ENCODE results near the gene C14orf180. TPM values are rescaled to one million over a fixed set of nuclear protein-coding genes. Genes with fewer than 3 reads are reported as not detected.

The C14orf180 gene
- total RNA-seq, 1 donor from 2014 or later: 1.7 TPM

DNA sequence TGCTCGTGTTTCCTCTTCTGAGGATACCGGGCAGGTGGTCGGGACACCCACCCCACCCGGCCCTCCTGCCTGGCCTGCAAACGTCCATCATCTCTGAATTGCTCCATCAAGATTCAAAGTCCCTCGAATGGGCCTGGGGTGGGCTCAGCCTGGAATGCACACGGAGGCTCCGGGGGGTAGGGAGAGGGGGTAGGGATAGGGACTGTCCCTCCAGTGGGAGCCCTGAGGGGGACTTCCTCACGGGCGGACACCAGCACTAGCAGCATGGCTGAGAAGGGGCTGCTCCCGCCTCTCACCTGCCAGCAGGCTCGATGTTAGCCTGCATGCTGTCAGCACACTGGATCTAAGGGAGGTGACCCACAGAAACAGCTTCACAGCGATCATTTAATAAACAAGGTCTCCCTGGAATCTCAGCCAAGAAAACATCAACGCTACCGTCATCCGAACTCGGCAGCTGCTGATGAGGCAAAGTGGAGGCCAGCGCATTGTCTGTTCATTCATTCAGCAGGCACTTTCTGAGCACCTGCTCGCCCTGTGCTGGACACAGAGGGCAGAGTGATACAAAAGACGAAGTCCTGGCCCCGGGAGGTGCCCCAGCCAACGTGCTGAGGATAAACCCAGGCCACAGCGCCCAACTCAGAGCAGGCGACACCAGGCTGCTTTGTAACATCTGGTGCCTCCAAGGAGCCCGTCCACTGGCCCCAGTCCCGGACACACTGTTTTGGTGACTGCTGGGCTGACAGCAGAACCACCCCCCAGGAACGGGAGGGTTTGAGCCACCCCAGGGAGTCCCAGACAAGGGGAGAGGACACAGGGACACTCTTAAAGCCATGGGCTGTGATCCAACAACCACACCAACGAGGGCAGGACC is 18.7 kb downstream of the C14orf180 start:
- no peaks in the 10 kb centered on the region for H3K27me3 ChIP-seq
- H3K4me1 ChIP-seq: peaks cover 3% of the 10 kb centered on the region
- H3K9me3 ChIP-seq: no peaks in the 10 kb centered on the region
- no peak overlapping the region for H3K4me3 ChIP-seq
- H3K36me3 ChIP-seq: no peaks in the 10 kb centered on the region
- DNase-seq (ENCODE audit: extremely low spot score in 2 of 2): no peak
- TF ChIP-seq, protein P1, sequence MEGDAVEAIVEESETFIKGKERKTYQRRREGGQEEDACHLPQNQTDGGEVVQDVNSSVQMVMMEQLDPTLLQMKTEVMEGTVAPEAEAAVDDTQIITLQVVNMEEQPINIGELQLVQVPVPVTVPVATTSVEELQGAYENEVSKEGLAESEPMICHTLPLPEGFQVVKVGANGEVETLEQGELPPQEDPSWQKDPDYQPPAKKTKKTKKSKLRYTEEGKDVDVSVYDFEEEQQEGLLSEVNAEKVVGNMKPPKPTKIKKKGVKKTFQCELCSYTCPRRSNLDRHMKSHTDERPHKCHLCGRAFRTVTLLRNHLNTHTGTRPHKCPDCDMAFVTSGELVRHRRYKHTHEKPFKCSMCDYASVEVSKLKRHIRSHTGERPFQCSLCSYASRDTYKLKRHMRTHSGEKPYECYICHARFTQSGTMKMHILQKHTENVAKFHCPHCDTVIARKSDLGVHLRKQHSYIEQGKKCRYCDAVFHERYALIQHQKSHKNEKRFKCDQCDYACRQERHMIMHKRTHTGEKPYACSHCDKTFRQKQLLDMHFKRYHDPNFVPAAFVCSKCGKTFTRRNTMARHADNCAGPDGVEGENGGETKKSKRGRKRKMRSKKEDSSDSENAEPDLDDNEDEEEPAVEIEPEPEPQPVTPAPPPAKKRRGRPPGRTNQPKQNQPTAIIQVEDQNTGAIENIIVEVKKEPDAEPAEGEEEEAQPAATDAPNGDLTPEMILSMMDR (IDR thresholded peaks at IDR 0.05): no peak
- TF ChIP-seq POLR2AphosphoS5 (IDR thresholded peaks at IDR 0.05; ENCODE audit: insufficient read depth in 1 of 2, low read depth in 1 of 2) (no peak), POLR2A (IDR thresholded peaks at IDR 0.05) (no peak)
- no peak overlapping the region for H3K27ac ChIP-seq
- intact Hi-C loops (cut with DNase I): no loop called here

DNA sequence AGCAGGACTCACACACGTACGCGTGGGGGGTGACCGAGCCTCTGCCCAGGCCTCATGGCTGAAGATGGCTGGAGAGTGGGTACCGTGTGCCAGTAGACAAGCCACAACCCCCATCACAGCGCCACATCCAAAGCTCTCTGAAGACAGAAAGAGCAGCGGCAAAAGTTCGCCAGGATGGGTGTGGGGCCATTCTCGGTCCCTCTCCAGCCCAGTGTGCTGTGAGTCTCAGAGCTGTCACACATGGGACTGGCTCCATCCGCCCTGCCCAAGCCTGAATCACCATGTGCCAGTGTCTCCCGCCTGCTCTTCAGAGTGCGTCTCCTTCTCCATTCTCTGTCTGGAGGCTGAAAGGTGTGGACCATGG is 19.3 kb downstream of the C14orf180 start:
- Histone ChIP-seq H3K27me3 (peaks cover 2% of the 10 kb centered on the region), H3K36me3 (no peaks in the 10 kb centered on the region), H3K9me3 (no peaks in the 10 kb centered on the region), H3K4me1 (peaks cover 3% of the 10 kb centered on the region), H3K27ac (no peak overlapping the region), H3K4me3 (no peak overlapping the region)
- no peak for DNase-seq (ENCODE audit: extremely low spot score in 2 of 2)
- TF ChIP-seq POLR2A (IDR thresholded peaks at IDR 0.05) (no peak), POLR2AphosphoS5 (IDR thresholded peaks at IDR 0.05; ENCODE audit: insufficient read depth in 1 of 2, low read depth in 1 of 2) (no peak)
- TF ChIP-seq, protein P1 (IDR thresholded peaks at IDR 0.05): no peak
- intact Hi-C loops (cut with DNase I): no loop called here

DNA sequence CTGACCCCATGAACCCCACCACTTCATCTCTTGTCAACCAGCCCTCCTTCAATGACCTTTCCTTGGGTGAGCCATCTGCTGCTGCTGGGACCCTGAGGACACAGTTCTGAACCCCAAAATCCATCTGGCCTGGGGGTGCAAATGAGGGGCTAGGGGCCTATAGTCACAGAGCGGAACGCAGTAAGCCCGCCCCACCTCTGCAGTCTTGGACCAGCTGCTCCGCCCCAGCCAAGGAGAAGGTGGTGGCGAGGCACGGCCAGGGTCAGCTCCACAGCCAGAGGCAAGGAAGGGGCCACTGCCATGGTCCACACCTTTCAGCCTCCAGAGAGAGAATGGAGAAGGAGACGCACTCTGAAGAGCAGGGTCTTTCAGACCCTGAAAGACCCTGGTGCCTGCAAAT is 19.9 kb downstream of the C14orf180 start:
- no peaks in the 10 kb centered on the region for H3K36me3 ChIP-seq
- intact Hi-C loops (cut with DNase I): no loop called here
- no peak overlapping the region for H3K4me3 ChIP-seq
- no peaks in the 10 kb centered on the region for H3K4me1 ChIP-seq
- TF ChIP-seq POLR2AphosphoS5 (IDR thresholded peaks at IDR 0.05; ENCODE audit: insufficient read depth in 1 of 2, low read depth in 1 of 2) (no peak), POLR2A (IDR thresholded peaks at IDR 0.05) (no peak)
- TF ChIP-seq, protein P1 (IDR thresholded peaks at IDR 0.05): no peak
- DNase-seq (ENCODE audit: extremely low spot score in 2 of 2): no peak
- H3K27me3 ChIP-seq: peaks cover 7% of the 10 kb centered on the region
- no peak overlapping the region for H3K27ac ChIP-seq
- no peaks in the 10 kb centered on the region for H3K9me3 ChIP-seq

DNA sequence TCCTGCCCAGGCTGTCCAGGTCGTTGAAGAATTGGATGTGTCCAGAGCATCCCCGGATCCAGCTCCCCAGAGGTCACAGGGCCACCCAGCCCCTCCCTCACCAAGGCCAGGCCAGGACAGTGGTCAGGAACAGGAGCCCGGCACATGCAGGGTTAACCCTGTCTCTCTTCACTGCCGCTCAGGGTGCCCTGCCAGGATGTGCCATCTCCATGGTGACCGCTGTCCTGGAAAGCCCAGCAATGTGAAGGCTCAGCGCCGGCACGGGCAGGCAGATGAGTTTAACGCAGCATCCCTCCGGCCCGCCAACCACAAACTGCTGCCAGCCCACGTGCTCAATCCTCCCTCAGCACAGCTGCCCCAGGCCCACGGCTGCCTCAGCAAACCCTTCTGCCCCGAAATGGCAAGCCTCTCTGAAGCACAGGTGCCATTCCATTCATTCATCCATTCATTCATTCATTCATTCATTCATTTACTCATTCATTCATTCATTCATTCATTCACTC is 20.6 kb downstream of the C14orf180 start:
- TF ChIP-seq POLR2AphosphoS5 (IDR thresholded peaks at IDR 0.05; ENCODE audit: insufficient read depth in 1 of 2, low read depth in 1 of 2) (no peak), POLR2A (IDR thresholded peaks at IDR 0.05) (no peak)
- TF ChIP-seq, protein P1 (IDR thresholded peaks at IDR 0.05): no peak
- H3K27me3 ChIP-seq: peaks cover 7% of the 10 kb centered on the region
- intact Hi-C loops (cut with DNase I): no loop called here
- no peaks in the 10 kb centered on the region for H3K9me3 ChIP-seq
- no peak for DNase-seq (ENCODE audit: extremely low spot score in 2 of 2)
- no peak overlapping the region for H3K4me3 ChIP-seq
- no peaks in the 10 kb centered on the region for H3K4me1 ChIP-seq
- no peak overlapping the region for H3K27ac ChIP-seq
- H3K36me3 ChIP-seq: no peaks in the 10 kb centered on the region

DNA sequence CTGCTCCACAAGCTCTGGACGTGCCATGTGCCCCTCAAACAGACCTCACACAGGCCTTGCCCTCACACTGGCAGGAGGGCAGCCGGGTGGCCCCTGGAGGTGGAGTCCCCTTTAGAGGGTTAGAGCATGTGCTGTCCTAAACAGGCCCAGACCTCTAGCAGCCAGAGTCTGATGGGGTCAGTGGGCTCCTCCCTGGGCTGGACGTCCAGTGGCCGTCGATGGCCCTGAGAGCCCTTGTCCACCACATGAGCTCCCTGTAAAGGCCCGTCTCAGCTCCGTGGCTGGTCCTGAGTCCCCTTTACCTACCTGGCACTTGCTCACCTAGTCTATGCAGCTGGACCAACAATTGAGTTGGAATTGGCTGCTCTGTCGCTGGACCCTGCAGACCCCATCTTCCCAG is 21.2 kb downstream of the C14orf180 start:
- Histone ChIP-seq H3K4me1 (no peaks in the 10 kb centered on the region), H3K27ac (no peak overlapping the region), H3K36me3 (no peaks in the 10 kb centered on the region), H3K9me3 (no peaks in the 10 kb centered on the region), H3K27me3 (peaks cover 7% of the 10 kb centered on the region), H3K4me3 (no peak overlapping the region)
- intact Hi-C loops (cut with DNase I): no loop called here
- TF ChIP-seq, protein P1 (IDR thresholded peaks at IDR 0.05): no peak
- TF ChIP-seq POLR2A (IDR thresholded peaks at IDR 0.05) (no peak), POLR2AphosphoS5 (IDR thresholded peaks at IDR 0.05; ENCODE audit: insufficient read depth in 1 of 2, low read depth in 1 of 2) (no peak)
- DNase-seq (ENCODE audit: extremely low spot score in 2 of 2): no peak
